GM10248 (cell line): ENCODE results near the gene TRIM38.

Source experiments
- CTCF ChIA-PET: fragments of 300-600 bp; sonication (Branson Sonifier 250); formaldehyde crosslinking; extraction: SDS; loops from one replicate; lab custom pipeline; 2021; ENCODE audit warnings: antibody characterized with exemption; lab: Yijun Ruan, JAX
- POLR2A ChIA-PET: fragments of 350-650 bp; sonication (Branson Sonifier 250); formaldehyde crosslinking; extraction: SDS; loops from one replicate; lab custom pipeline; 2020; ENCODE audit warnings: antibody characterized with exemption; lab: Yijun Ruan, JAX
- DNase-seq: peaks from one replicate; pipeline ENCODE4 v3.0.0; 2012; ENCODE audit errors: extremely low spot score
- CTCF ChIP-seq: IDR thresholded peaks from 2 replicates; pipeline ENCODE4 v1.5.1; 2012; ENCODE audit warnings: mild to moderate bottlenecking, low read depth; ENCODE audit errors: extremely low read depth, missing control alignments, control extremely low read depth

TRIM38 gene

GRCh38 chr6:26022132-26022472 is 59.5 kb downstream of the TRIM38 start:
- ChIA-PET POLR2A (interaction anchor here (0.6 to 4.4 kb wide), 14 partner anchors 10 to 1868 kb away, joined by 3 to 120 read pairs (median 4); a partner anchor contains a TSS), CTCF (interaction anchor here (1.1 to 16.0 kb wide), 11 partner anchors 10 to 236 kb away, joined by 3 to 163 read pairs (median 3); a partner anchor contains a TSS)
- TF ChIP-seq CTCF, result no peak
- DNase-seq, result no peak

GRCh38 chr6:26022737-26023136 is 60.1 kb downstream of the TRIM38 start:
- DNase-seq, result no peak
- no peak for TF ChIP-seq CTCF
- ChIA-PET CTCF (interaction anchor here (1.1 to 16.0 kb wide), 9 partner anchors 9 to 236 kb away, joined by 3 to 163 read pairs (median 3); a partner anchor contains a TSS), POLR2A (interaction anchor here (0.9 to 4.4 kb wide), 9 partner anchors 9 to 1868 kb away, joined by 3 to 120 read pairs (median 11); a partner anchor contains a TSS)

GRCh38 chr6:26024651-26025046 is 62.0 kb downstream of the TRIM38 start:
- TF ChIP-seq CTCF, result no peak
- ChIA-PET CTCF (interaction anchor here (0.9 to 16.0 kb wide), 6 partner anchors 8 to 236 kb away, joined by 3 to 163 read pairs (median 24); a partner anchor contains a TSS), POLR2A (interaction anchor here (0.6 to 3.8 kb wide), 6 partner anchors 9 to 1866 kb away, joined by 6 to 74 read pairs (median 16); a partner anchor contains a TSS)
- DNase-seq, result no peak

- POLR2A ChIA-PET, result interaction anchor here (0.6 to 3.8 kb wide), 16 partner anchors 8 to 1865 kb away, joined by 3 to 74 read pairs (median 11); a partner anchor contains a TSS
- CTCF ChIA-PET, result interaction anchor here (0.8 to 16.0 kb wide), 22 partner anchors 8 to 1870 kb away, joined by 3 to 163 read pairs (median 4); a partner anchor contains a TSS
- TF ChIP-seq CTCF, result no peak
- DNase-seq, result no peak
Observed at GRCh38 chr6:26025047-26025893, 62.7 kb downstream of the TRIM38 start.

GRCh38 chr6:26025894-26026832 is 63.6 kb downstream of the TRIM38 start:
- ChIA-PET CTCF (interaction anchor here (0.6 to 16.0 kb wide), 36 partner anchors 9 to 1869 kb away, joined by 3 to 163 read pairs (median 4); partner anchors contain the start of gene HMGN4), POLR2A (interaction anchor here (0.6 to 3.8 kb wide), 27 partner anchors 7 to 1867 kb away, joined by 3 to 74 read pairs (median 6); partner anchors contain the start of gene TRIM38)
- DNase-seq, result peak; percentile 62
- TF ChIP-seq CTCF, result peak; percentile 78
